Choroid plexus epithelial cell (primary cell): ENCODE data around the gene TWF2.

Experiments
- DNase-seq: peaks from one replicate; pipeline ENCODE4 v3.0.0-alpha.2; 2010; ENCODE audit warnings: low read depth
- H3K4me3 ChIP-seq: 2 replicates; pipeline ENCODE4 v1.5.1; 2011; ENCODE audit warnings: low read depth, mild to moderate bottlenecking, control low read depth, low read length, moderate library complexity
- CTCF ChIP-seq: conservative IDR thresholded peaks from 2 replicates; pipeline ENCODE4 v1.5.1; 2011; ENCODE audit warnings: low read depth, mild to moderate bottlenecking, control low read depth, inconsistent platforms, low read length, moderate library complexity

TWF2 gene

GRCh38 chr3:52257911-52258310, 19.0 kb upstream of the TWF2 start:
- TF ChIP-seq CTCF, result no peak
- DNase-seq, result no peak
- no peak overlapping the region for H3K4me3 ChIP-seq

GRCh38 chr3:52256622-52257021, 17.7 kb upstream of the TWF2 start:
- no peak for DNase-seq
- H3K4me3 ChIP-seq, result no peak overlapping the region
- TF ChIP-seq CTCF, result no peak

GRCh38 chr3:52256159-52256558, 17.2 kb upstream of the TWF2 start:
- no peak overlapping the region for H3K4me3 ChIP-seq
- TF ChIP-seq CTCF, result no peak
- no peak for DNase-seq

GRCh38 chr3:52254608-52255007, 15.7 kb upstream of the TWF2 start:
- TF ChIP-seq CTCF, result no peak
- DNase-seq, result no peak

GRCh38 chr3:52253314-52254304, 14.7 kb upstream of the TWF2 start:
- H3K4me3 ChIP-seq, result no peak overlapping the region
- peak; percentile 24 for DNase-seq
- TF ChIP-seq CTCF, result no peak

More at GRCh38 chr3:52254608-52255007, 15.7 kb upstream of the TWF2 start:
- H3K4me3 ChIP-seq, result no peak overlapping the region

- no peak overlapping the region for H3K4me3 ChIP-seq
- TF ChIP-seq CTCF, result no peak
- DNase-seq, result no peak
These were observed 11.2 kb upstream of the TWF2 start for GRCh38 chr3:52250122-52250521.

- TF ChIP-seq CTCF, result no peak
- DNase-seq, result no peak
- no peak overlapping the region for H3K4me3 ChIP-seq
These were observed 10.7 kb upstream of the TWF2 start for GRCh38 chr3:52249683-52250082.
